Stimulated activated CD8-positive, alpha-beta memory T cell treated with anti-CD3 and anti-CD28 coated beads, Interleukin-12 subunit alpha, Interleukin-12 subunit beta, amount 100 ng/mL, for 4 hours (primary cell): ENCODE measurements around the gene CNNM3.
A peak's percentile ranks its signal among the peaks of the same experiment; 100 is the strongest.

Source experiments
- DNase-seq: peaks from one replicate; pipeline ENCODE4 v3.0.0-alpha.2; 2020; ENCODE audit warnings: low read depth

CNNM3 gene

DNA sequence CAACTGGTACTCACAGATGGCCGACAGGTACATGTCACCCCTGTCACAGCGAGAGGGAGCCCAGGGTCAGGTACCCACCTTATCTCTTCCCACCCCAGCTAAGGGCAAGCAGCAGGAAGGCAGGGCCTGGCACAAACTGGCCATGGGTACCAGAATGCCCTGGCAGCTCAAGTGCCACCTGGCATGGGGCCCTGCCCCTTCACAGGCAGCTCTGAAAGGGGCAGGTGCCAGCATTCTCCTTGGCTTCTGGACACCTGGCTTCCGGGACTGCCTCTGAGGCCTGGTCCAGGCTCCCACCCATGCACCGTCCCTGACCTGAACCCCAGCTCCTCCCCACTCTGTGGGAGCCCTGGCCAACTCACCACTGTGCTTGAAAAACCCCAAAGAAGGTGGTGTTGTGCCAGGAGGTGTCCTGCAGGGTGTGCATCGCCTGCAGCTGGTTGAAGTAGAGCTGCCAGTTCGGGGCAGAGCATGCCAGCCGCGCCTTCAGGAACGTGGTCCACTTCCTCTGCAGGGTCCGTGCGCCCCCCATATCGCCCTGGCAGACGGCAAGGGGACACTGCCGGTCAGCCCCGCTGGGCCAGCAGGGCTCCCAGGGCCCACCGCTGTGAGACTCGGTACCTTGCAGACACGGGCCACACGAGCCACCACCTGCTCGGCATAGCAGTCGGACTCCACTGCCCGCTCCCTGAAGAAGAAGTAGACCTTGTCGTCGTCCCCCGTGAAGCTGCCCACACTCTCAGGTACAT is 48.4 kb downstream of the CNNM3 start:
- DNase-seq: no peak

DNA sequence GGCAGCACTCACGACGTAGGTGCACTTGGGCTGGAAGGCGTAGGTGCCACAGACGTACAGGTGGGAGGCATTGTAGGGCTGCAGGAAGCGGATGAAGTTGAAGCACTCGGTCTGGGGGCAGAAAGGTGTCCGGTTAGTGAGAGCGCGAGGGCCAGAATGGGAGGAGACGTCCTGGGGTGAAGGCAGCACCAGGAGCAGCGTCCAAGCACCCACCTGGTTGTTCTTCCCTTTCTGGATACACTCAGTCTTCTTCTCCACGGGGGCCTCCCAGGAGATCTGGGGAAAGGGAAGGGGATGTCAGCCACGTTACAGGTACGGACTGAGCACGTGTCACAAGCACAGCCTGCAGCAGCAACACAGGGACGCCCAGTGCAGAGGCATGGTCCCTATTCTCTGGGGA is 49.6 kb downstream of the CNNM3 start:
- DNase-seq: no peak

DNA sequence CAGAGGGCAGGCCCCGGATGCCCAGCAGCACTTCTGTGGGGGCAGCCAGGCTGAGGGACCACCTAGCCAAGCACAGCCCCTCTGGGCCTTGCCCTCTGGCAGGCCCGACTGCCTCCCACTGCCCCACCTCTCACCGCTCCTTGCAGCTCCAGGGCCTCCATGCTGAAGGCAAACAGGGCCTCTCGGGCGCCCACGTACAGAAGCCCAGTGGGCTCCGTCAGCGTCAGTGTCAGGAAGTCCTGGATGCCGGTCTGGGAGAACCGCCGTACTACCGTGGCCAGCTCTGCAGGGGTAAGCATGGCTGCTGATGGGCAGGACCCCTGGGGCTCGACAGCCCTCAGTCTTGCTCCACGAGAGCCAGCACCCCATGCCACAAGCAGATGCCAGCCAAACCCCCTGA is 50.1 kb downstream of the CNNM3 start:
- DNase-seq: no peak

DNA sequence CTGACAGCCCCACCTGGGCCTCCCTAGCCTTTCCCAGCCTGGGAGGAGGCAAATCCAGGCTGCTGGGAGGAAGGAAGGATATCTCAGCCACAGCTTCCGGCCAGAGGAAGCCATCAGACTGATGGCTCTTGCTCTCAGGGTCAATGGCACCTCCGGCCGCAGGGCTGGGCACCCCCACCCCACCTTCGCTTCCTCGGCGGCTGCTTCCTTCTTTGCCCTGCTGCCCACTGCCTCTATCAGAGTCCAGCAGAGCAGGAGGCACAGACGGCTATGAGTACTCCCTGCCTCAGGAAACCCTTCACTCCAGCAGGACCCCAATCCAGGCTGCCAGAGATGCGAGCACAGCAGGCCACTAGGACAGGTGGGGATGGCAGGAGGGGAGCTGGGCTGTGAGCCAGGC is 50.5 kb downstream of the CNNM3 start:
- no peak for DNase-seq

DNA sequence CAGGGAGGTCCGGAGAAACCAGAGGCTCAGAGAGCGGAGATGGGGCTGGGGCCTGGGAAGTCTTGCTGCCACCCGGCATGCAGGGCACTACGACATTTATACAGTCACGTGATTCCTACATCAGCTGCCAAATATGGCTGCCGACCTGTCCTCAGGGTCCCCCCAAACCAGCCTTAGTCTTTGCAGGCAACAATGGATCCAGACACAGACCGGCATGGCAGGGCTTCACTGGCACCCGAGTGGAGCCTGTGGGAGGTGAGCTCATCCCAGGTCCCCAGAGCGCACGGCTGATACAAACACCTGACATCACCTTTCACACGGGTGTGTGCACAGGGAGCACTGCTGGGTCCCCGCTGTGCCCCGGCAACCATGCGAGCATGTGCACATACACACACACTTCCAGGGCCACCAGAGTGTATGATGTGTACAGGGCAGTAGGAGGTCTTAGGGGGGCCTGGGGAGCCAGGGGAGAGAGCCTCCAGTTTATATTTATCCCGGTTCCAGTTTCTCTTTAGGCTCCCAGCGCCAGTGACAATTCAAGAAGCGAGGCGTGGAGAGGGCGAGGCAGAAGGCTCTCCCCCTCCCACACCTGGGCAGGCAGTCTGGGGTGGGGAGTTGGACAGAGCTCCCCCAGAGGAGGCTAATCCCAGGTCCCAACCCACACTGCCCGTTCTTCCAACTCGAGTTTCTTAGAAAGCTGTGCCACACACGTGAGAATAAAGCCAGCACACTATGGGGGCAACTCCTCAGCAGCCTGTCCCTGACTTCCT is 51.1 kb downstream of the CNNM3 start:
- no peak for DNase-seq

DNA sequence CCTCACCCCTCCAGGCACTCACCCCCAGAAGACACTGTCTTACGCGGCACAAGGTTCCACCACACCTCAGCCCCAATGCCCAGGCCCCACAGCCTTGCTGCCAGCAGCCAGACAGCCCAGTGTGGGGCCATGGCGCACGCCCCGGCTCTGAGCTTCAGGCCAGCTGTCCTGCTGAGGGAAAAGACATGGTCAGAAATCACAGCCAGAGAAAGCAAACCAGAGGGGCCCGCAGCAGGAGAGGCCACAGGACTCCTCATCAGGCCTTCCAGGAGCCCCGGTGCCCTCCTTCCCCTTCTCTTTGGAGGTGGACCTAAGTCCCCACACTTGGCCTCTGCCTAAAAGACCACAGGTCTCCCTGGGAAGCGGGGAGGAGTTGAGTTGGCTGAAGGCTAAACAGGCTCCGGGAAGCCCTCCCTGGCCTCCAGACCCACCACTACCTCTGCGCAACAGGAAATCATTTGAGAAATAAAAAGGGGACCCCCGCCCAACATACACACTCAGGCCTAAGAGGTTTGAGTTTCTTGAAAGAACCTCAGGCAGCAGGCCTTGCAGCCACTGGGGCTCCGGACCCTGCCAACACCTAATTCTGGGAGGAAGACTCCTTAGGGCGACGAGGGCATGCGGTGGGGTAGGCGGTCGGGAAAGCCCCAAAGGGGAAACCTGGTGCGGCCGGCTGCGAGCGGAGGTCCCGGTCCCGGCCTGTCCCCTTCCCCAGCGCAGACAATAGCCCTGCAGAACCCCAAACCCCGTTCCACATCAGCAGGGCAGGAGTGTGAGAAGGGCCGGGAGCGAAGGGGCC is 51.9 kb downstream of the CNNM3 start:
- no peak for DNase-seq

DNA sequence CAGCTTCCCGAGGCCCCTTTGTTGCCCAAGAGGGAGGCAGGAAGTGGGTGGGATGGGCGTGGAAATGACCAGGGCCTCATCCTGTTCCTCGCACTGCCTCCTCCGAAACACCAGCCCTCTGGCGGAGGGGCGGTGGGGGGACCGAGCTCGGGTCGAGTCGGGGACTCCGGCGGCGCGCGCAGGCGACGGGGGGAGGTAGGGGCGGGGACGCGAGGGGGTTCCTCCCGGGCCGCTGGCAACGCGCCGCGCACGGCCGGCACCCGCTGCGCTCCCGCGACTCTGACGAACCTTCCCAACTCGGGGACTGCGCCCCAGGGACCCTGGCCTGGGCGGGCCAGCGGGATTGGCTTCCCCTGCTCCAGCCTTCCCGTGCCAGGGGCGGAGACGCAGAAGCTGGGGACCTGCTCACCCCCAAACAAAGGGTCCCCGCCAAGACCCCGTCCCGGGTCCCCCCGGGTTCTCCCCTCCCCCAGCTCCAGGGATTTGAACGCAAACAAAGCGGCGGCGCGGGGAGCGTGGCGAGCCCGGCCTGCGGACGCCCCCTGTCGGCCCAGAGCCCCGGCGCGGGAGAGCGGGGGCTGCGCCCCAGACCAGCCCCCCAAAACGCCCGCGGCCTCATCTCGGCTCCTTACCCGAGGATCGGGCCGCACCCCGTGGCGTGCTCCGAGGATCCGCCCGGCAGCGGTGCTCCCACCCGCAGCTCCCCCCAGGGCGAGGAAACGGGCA is 52.6 kb downstream of the CNNM3 start:
- peak; percentile 38 for DNase-seq

DNA sequence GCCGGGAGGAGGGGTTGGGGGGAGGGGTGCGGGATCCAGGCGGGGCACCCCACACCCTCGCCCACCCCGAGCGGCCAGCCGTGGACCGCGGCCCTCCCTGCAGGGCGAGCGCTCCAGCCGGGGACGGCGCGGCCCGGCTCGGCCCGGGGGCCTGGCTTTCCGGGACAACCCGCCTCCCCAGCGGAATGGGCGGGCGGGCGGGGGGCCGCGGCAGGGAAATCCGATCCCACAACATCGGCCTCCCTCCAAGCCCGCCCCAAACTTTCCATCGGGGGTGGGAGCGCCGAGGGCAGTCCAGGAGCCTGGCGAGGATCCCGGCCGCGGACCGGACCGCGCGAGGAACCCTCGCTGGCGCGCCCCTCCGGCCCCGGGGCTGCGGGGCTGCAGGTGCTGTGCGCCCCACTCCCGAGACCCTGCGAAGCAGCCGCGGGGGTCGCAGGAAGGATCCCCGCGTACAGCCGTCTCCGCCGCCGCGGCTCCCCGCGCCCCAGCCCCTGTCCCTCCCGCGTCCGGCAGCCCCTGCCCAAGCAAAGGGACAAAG is 53.3 kb downstream of the CNNM3 start:
- DNase-seq: no peak

DNA sequence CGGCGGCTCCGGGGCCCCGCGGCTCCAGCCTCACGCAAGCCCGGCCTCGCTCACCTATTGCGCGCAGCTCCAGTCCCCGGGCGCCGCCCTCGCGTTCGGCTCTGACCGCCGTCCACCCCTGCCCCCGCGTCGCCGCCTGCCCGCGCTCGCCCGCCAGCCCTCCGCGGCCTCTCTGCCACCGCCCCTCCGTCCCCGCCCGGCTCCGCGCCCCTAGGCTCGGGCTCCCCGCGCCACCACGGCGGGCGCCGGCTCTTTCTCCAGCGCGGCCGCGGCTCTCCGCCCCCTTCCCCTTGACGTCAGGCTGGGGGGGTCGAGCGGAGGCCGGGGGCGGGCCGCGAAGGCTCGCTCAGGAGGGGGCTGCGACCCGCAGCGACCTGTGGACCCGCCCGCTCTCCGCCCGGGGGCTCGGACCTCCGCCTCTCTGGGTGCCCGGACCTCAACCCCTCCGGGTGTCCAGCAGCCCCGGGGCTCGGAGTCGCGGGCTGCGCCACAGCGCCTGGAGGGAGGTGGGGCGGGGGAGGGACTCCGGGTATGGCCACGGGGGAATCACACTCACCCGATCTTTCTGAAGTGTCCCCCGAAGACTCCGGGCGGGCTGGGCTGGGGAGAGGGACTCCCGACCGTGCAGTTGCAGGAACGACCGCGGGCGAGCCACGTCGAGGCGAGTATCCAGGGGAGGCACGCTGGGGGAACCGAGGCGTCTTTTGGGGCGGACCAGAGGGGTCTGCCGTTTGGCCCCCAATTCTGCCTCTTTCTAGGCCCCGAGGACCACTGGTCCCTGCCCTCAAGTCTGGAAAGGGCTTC is 54.0 kb downstream of the CNNM3 start, which contains the start of gene SEMA4C:
Gene SEMA4C (minus strand): TSS at position 259 of the 804 bp plus-strand sequence. CDS start 2,194 bp downstream, outside the sequence.
- DNase-seq: peak; percentile 56

DNA sequence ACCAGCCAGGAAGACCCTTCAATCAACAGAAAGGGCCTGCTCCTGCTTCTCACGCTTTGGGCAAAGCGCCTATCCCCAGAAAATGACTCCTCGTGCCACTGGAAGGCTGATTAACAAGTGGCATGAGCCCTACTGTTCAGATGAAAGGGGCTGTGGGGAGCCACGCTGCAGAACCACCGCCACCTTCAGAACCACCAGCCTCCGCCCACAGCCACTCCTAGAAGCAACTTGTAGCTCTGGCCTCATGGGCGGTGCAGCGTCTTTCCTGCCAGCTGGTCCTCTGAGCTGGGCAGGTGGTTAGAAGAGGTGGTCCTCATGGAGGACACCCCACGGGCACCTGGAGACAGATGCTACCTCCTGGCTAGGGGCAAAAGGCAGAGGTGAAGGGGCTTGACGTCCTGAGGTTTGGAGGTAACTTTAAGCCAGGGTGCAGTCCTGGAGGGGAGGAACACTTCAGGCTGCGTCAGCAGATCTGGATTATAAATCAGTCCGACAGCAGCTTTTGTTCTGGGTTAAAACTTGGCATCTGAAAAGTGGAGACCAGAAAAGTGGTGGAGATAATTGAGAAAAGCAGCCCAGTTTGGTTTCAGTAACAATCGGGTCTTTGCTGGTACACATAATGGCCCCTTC is 54.7 kb downstream of the CNNM3 start:
- peak; percentile 52 for DNase-seq

DNA sequence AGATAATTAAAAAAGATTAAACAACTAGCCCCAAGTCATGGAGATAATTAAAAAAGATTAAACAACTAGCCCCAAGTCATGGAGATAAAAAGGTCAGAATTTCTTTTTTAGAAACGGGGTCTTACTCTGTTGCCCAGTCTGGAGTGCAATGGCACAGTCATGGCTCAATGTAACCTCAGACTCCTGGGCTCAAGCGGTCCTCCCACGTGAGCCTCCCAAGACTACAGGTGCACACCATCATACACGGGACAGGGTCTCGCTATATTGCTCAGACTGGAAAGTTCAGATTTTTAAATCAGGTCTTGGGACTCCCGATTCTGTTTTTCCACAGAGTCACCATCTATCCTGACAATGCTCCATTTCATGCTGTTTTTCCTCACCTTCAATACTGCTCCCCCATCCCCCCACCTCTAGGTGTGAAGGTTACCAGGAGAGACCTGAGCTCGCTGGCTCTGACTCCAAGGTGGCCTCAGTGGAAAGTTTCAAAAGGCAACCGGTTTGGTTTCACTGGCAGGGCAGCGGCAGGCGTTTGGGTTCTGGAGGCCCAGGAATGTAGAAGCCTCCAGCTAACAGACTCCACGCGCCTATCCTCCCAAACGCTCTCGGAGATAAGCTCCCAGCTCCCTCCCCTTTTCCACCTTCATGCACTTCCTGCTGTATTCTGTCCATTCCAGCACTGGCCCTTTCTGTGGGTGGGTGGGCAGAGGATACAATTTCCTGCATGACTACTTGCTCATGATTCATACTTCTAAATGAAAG is 56.7 kb downstream of the CNNM3 start:
- DNase-seq: no peak

DNA sequence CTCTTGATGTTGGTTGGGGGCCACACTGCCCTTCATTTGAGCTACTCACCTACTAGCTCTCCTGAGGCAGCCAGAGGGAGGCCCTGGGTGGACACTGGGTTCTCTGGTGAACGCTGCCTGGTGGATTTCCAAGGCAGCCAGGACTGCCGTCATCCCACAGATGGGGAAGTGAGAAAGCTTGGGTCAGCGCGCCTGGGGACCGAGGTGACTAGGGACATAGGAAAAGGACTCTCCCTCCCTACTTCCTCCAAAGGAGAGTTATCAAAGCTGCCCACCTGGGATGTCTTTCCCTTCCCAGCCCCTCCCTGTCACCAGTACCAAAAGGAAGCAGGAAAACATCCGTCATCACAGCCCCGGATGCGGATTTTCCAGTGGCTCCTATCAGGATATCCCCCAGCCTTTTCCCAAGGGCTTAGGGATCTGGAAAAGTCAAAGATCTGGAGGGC is 57.6 kb downstream of the CNNM3 start:
- DNase-seq: no peak

DNA sequence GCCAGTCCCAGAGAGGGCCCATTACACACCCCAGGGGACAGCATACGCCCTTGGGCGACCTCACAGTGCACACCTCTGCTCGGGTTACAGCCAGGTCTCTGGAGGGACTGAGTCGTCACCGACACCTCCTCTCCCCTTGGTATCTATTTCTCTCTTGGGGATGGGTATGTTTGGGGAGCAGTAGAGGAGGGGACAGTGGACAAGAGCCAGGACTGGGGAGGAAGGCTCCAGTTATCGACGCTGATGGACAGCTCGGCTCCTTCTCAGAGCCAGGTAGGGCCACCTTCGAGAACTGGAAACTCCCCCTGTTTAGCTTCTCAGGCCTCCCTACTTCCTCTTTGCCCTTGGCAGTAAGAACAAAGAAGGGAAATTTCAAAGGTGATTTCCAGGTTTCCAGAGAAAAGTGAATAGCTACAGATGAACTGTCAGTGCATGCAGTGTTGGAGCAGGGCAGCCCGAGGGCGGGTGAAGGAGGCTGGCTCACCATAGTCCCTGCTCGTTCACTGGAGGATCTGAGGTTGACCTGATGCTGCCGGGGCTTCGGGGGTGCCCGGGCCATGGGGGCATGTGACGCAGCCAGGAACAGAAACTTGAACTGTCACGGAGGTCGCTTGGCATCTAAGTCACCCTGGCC is 58.2 kb downstream of the CNNM3 start:
- DNase-seq: no peak

DNA sequence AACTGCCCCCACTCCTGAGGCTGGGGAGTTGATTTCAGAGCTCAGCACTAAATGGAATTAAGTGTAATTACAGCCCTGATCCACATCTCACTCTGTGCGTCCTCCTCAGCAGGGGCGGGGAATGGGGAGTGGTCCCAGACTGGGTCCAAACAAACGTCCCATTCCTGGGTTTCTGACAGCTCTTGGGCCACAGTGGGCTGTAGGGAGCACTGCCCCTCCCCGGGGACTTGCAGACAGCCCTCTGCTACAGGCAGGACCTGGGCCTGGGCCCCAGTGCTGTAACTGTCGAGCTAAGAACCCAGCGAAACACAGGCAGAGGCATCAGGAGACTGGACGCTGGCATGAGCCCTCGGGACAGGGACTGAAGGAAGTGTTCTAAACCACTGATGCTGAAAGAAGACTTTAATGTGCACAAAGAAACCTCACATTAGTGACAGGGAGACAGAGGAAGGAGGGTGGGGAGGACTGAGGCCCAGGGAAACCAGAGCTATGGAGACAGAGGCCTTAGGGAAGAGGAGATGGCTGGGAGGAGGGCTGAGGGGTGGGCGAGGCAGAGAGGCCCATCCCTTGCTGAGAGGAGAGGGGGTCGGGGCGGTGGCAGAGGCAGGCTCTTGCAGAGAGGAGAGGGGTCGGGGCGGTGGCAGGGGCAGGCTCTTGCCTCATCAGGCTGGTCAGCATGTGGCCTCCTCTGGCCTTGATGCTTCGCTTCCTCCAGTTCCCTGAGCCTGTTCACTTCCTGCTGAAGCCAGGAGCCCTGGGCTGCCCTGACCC is 59.6 kb downstream of the CNNM3 start:
- DNase-seq: no peak

DNA sequence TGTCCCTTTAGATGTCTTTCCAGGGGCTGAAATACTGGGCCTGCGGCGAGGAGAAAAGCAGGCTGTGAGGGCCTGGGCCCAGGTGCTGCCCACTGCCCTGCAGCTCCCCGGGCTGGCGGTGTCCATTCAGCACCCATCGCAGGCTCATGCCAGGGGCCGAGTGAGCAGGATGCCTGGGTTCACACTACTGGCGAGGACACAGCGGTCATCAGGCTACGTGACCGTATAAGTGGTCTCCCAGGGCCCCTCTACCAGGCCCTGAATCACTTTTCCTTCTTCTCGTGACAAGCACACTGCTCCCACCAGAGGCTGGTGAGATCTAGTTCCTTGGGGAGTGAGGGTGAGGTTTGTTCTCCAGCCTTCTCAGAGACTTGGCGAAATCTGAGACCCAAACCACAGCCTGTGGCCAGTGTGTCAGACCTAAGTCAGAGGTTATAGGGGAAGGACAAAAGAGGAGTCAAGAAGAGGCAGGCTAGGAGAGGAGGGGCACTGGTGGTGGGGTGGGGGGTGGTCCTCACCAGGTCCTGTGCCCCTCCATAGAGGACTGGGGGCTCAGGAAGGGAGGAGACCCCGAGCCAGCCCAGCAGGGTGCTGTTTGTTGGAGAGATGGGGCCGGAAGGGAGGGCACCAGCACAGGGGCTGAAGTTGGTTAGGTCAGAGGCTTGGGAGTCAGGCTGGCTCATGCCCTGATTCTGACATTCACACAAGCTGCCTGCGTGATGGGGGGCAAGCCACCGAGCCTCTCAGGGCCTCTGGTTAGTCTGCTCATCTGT is 60.4 kb downstream of the CNNM3 start:
- DNase-seq: no peak

DNA sequence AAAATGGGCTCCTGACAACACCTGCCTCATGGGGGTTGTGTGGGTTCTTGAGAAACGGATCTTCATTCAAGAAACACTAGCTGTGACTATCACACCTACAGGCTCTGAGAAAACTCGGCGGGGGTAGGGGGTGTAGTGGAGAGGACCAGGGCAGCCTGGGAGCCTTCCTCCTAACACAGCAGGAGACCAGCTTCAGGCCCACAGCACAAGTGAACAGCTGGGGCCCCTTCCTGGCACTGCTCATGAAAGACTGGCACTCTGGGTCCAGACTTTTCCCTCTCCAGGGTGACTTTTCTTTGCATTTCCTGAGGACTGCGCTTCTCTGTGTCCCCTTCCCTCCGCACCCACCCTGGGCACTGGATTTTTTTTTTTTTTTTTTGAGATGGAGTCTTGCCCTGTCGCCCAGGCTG is 61.0 kb downstream of the CNNM3 start:
- no peak for DNase-seq

DNA sequence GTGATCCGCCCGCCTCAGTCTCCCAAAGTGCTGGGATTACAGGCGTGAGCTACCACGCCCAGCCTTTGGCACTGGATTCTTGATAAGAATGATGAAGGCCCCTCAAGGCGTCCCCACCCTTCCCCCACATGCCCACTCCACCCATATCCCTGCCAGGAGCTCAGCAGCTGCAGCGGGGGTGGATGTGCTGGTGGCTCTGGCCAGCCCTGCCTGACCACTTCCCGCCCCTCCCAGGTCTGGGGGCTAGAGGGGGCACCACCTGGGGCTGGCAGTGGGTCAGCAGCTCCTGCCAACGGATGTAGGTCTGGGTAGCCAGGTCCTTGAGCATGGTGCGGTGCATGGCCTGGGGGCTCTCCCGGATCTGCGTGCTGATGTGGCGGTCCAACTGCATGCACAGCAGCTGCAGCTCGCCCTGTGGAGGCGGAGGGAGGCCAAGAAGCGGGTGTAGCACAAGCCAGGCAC is 61.6 kb downstream of the CNNM3 start:
- no peak for DNase-seq
